Epithelial cell of esophagus (primary cell): ENCODE results near the gene TSPO.
"Not testable (repeated sequence)": the region's sequence is repeated elsewhere in the genome, so short reads cannot be mapped to it uniquely, and the experiment has no call there.

ENCODE experiments used
- DNase-seq: peaks from one replicate; pipeline ENCODE4 v3.0.0; 2010; ENCODE audit warnings: low read depth
- H3K4me3 ChIP-seq: 2 replicates; pipeline ENCODE4 v1.5.1; 2011; ENCODE audit warnings: mild to moderate bottlenecking, low read length, control low read depth
- CTCF ChIP-seq: IDR thresholded peaks from 2 replicates; pipeline ENCODE4 v1.5.1; 2011; ENCODE audit warnings: low read depth, mild to moderate bottlenecking, low read length, control low read depth, inconsistent platforms; ENCODE audit not compliant: insufficient read depth; ENCODE audit errors: missing control alignments

The TSPO gene

GRCh38 chr22:43151251-43152002, at the start of gene TSPO:
Gene TSPO, plus strand, starts transcription at chr22:43151559. Its CDS starts 7,680 bp downstream, at chr22:43159239.
- DNase-seq, result peak; percentile 49
- peak within 1 kb of the TSS; percentile 82 for H3K4me3 ChIP-seq
- TF ChIP-seq CTCF, result no peak

- not testable (repeated sequence) for H3K4me3 ChIP-seq, DNase-seq
Measured at GRCh38 chr22:43104056-43104625, 47.2 kb upstream of the TSPO start.

GRCh38 chr22:43104950-43105349, 46.4 kb upstream of the TSPO start:
- DNase-seq, H3K4me3 ChIP-seq: not testable (repeated sequence)

GRCh38 chr22:43106302-43106701, 45.1 kb upstream of the TSPO start:
- H3K4me3 ChIP-seq, result no peak overlapping the region
- no peak for DNase-seq
- TF ChIP-seq CTCF, result no peak

- DNase-seq, result no peak
- no peak for TF ChIP-seq CTCF
- no peak overlapping the region for H3K4me3 ChIP-seq
Measured at GRCh38 chr22:43109511-43109910, 41.8 kb upstream of the TSPO start.

- no peak for TF ChIP-seq CTCF
- H3K4me3 ChIP-seq, result peak overlapping the region; percentile 59
- DNase-seq, result no peak
Measured at GRCh38 chr22:43109921-43110443, 41.4 kb upstream of the TSPO start.

- TF ChIP-seq CTCF, result peak; percentile 27
- DNase-seq, result peak; percentile 53
- H3K4me3 ChIP-seq, result peak within 1 kb of the TSS; percentile 59
Measured at GRCh38 chr22:43110444-43110926, 40.9 kb upstream of the TSPO start, which contains the start of gene BIK. Gene BIK, plus strand, starts transcription at chr22:43110750. Its CDS starts 13,273 bp downstream, at chr22:43124023.

GRCh38 chr22:43110927-43111623, 40.3 kb upstream of the TSPO start:
- peak overlapping the region; percentile 59 for H3K4me3 ChIP-seq
- no peak for TF ChIP-seq CTCF
- peak; percentile 59 for DNase-seq
